Lower leg skin (tissue), 3 donors: ENCODE results near the gene CHCHD10.

Experiments used
- CTCF ChIP-seq, 3 donors: fragments of 450-650 bp; IDR thresholded peaks; one replicate each; pipeline ENCODE4 v1.5.1; 2016; ENCODE audit warnings: antibody characterized with exemption in 3 of 3, mild to moderate bottlenecking in 3 of 3, moderate library complexity in 2 of 3
- POLR2A ChIP-seq, 2 donors: fragments of 450-650 bp; IDR thresholded peaks; one replicate each; pipeline ENCODE4 v1.6.1; 2016 to 2017; ENCODE audit warnings: antibody characterized with exemption in 2 of 2, mild to moderate bottlenecking in 1 of 2, moderate library complexity in 1 of 2

- TF ChIP-seq POLR2A (IDR thresholded peaks at IDR 0.05) (no peak), CTCF (IDR thresholded peaks at IDR 0.05) (no peak)
These were observed 28.7 kb upstream of the CHCHD10 start for GRCh38 chr22:23796461-23796860.
